HEK293 (cell line): ENCODE results near the gene EHD1.

Experiments
- CTCF ChIA-PET: fragments of 350-600 bp; formaldehyde crosslinking; extraction: SDS; loops from one replicate; lab custom pipeline; 2021; ENCODE audit warnings: antibody characterized with exemption; lab: Yijun Ruan, JAX
- POLR2A ChIA-PET: fragments of 300-600 bp; formaldehyde crosslinking; extraction: SDS; loops from one replicate; lab custom pipeline; 2020; ENCODE audit warnings: antibody characterized with exemption, inconsistent platforms; lab: Yijun Ruan, JAX
- H3K27ac ChIP-seq: fragments of 200-500 bp; sonication (Bioruptor generic); 2 replicates; pipeline ENCODE4 v1.5.1; 2014; ENCODE audit warnings: low read depth, low read length, control low read depth, inconsistent platforms; ENCODE audit errors: extremely low read depth
- H3K36me3 ChIP-seq, 2 experiments: fragments of 200-500 bp in 1 of 2; sonication (Bioruptor generic) in 1 of 2; 1 replicate in 1 of 2; 2 replicates in 1 of 2; pipeline ENCODE4 v1.5.1; 2014 to 2017; ENCODE audit warnings: inconsistent platforms in 2 of 2, low read length in 2 of 2; ENCODE audit not compliant: control insufficient read depth in 2 of 2, insufficient read depth in 1 of 2
- H3K4me1 ChIP-seq: fragments of 200-500 bp; sonication (Bioruptor generic); 2 replicates; pipeline ENCODE4 v1.5.1; 2014; ENCODE audit warnings: mild to moderate bottlenecking, low read length, inconsistent platforms; ENCODE audit not compliant: control insufficient read depth, insufficient read depth
- H3K4me3 ChIP-seq: 2 replicates; pipeline ENCODE4 v1.5.1; 2011; ENCODE audit warnings: low read depth, mild to moderate bottlenecking, control low read depth, low read length, moderate library complexity
- H3K9me3 ChIP-seq: fragments of 200-500 bp; sonication (Bioruptor generic); 2 replicates; pipeline ENCODE4 v1.5.1; 2014; ENCODE audit warnings: low read depth, low read length, inconsistent platforms; ENCODE audit not compliant: control insufficient read depth, insufficient read depth
- AEBP2 ChIP-seq: fragments of 450-650 bp; formaldehyde crosslinking; IDR thresholded peaks from 2 replicates; pipeline ENCODE4 v1.5.1; 2016; ENCODE audit warnings: missing biosample characterization, missing genetic modification characterization, borderline replicate concordance
- EGR2 ChIP-seq: fragments of 450-650 bp; formaldehyde crosslinking; IDR thresholded peaks from 2 replicates; pipeline ENCODE4 v1.5.1; 2016; ENCODE audit warnings: low read depth, missing biosample characterization, missing genetic modification characterization
- FEZF1 ChIP-seq: fragments of 450-650 bp; formaldehyde crosslinking; IDR thresholded peaks from 2 replicates; pipeline ENCODE4 v1.5.1; 2016; ENCODE audit warnings: missing biosample characterization, missing genetic modification characterization
- GLI2 ChIP-seq: fragments of 450-650 bp; formaldehyde crosslinking; IDR thresholded peaks from 2 replicates; pipeline ENCODE4; 2017; ENCODE audit warnings: missing biosample characterization, missing genetic modification characterization, low read depth, borderline replicate concordance
- HOXA7 ChIP-seq: sonication (generic); formaldehyde crosslinking; IDR thresholded peaks from 2 replicates; pipeline ENCODE4 v1.8.1; 2022; ENCODE audit warnings: missing genetic modification reagents, borderline replicate concordance
- KLF1 ChIP-seq: fragments of 450-650 bp; formaldehyde crosslinking; IDR thresholded peaks from 2 replicates; pipeline ENCODE4 v1.5.1; 2016; ENCODE audit warnings: missing biosample characterization, missing genetic modification characterization
- KLF16 ChIP-seq: fragments of 450-650 bp; formaldehyde crosslinking; IDR thresholded peaks from 2 replicates; pipeline ENCODE4 v1.5.1; 2017; ENCODE audit warnings: missing biosample characterization, missing genetic modification characterization
- SCRT1 ChIP-seq: fragments of 450-650 bp; formaldehyde crosslinking; IDR thresholded peaks from 2 replicates; pipeline ENCODE4 v1.5.1; 2016; ENCODE audit warnings: missing biosample characterization, missing genetic modification characterization, borderline replicate concordance
- SP3 ChIP-seq: fragments of 450-650 bp; formaldehyde crosslinking; IDR thresholded peaks from 2 replicates; pipeline ENCODE4 v1.5.1; 2016; ENCODE audit warnings: missing biosample characterization, missing genetic modification characterization
- TCF7L2 ChIP-seq: IDR thresholded peaks from 2 replicates; pipeline ENCODE4 v1.6.1; 2011; ENCODE audit warnings: low read depth, mild to moderate bottlenecking, inconsistent platforms, low read length, moderate library complexity, borderline replicate concordance
- ZFP69B ChIP-seq: fragments of 450-650 bp; formaldehyde crosslinking; IDR thresholded peaks from 2 replicates; pipeline ENCODE4 v1.5.1; 2016; ENCODE audit warnings: missing biosample characterization, missing genetic modification characterization
- ZNF112 ChIP-seq: fragments of 450-650 bp; formaldehyde crosslinking; IDR thresholded peaks from 2 replicates; pipeline ENCODE4 v1.5.0; 2017; ENCODE audit warnings: missing biosample characterization, missing genetic modification characterization
- ZNF121 ChIP-seq: fragments of 450-650 bp; formaldehyde crosslinking; IDR thresholded peaks from 2 replicates; pipeline ENCODE4 v1.5.1; 2016; ENCODE audit warnings: missing biosample characterization, missing genetic modification characterization
- ZNF19 ChIP-seq: fragments of 450-650 bp; formaldehyde crosslinking; IDR thresholded peaks from 2 replicates; pipeline ENCODE4; 2016; ENCODE audit warnings: missing biosample characterization, missing genetic modification characterization, low read depth
- ZNF23 ChIP-seq: fragments of 450-650 bp; formaldehyde crosslinking; IDR thresholded peaks from 2 replicates; pipeline ENCODE4 v1.5.1; 2016; ENCODE audit warnings: missing biosample characterization, missing genetic modification characterization, borderline replicate concordance
- ZNF292 ChIP-seq: fragments of 450-650 bp; formaldehyde crosslinking; IDR thresholded peaks from 2 replicates; pipeline ENCODE4 v1.5.1; 2016; ENCODE audit warnings: low read depth, missing biosample characterization, missing genetic modification characterization, borderline replicate concordance
- ZNF311 ChIP-seq: fragments of 450-650 bp; formaldehyde crosslinking; IDR thresholded peaks from 2 replicates; pipeline ENCODE4 v1.5.1; 2017; ENCODE audit warnings: missing biosample characterization, missing genetic modification characterization, borderline replicate concordance
- ZNF354C ChIP-seq: fragments of 450-650 bp; formaldehyde crosslinking; IDR thresholded peaks from 2 replicates; pipeline ENCODE4 v1.5.1; 2016; ENCODE audit warnings: missing biosample characterization, missing genetic modification characterization, low read depth, borderline replicate concordance
- ZNF362 ChIP-seq: fragments of 450-650 bp; formaldehyde crosslinking; IDR thresholded peaks from 2 replicates; pipeline ENCODE4 v1.5.1; 2016; ENCODE audit warnings: missing biosample characterization, missing genetic modification characterization
- ZNF473 ChIP-seq: fragments of 450-650 bp; formaldehyde crosslinking; IDR thresholded peaks from 2 replicates; pipeline ENCODE4 v1.5.1; 2017; ENCODE audit warnings: missing biosample characterization, missing genetic modification characterization
- ZNF548 ChIP-seq: fragments of 450-650 bp; formaldehyde crosslinking; IDR thresholded peaks from 2 replicates; pipeline ENCODE4 v1.5.1; 2016; ENCODE audit warnings: missing biosample characterization, missing genetic modification characterization
- ZNF600 ChIP-seq: fragments of 450-650 bp; formaldehyde crosslinking; IDR thresholded peaks from 2 replicates; pipeline ENCODE4 v1.5.1; 2016; ENCODE audit warnings: missing biosample characterization, missing genetic modification characterization
- ZNF626 ChIP-seq: fragments of 450-650 bp; sonication (Bioruptor Pico); formaldehyde crosslinking; IDR thresholded peaks from 2 replicates; pipeline ENCODE4 v1.5.1; 2018; ENCODE audit warnings: missing biosample characterization, missing genetic modification characterization, inconsistent platforms
- ZNF76 ChIP-seq: fragments of 450-650 bp; formaldehyde crosslinking; IDR thresholded peaks from 2 replicates; pipeline ENCODE4; 2016; ENCODE audit warnings: low read depth, missing biosample characterization, missing genetic modification characterization, borderline replicate concordance
- ZNF777 ChIP-seq: fragments of 450-650 bp; formaldehyde crosslinking; IDR thresholded peaks from 2 replicates; pipeline ENCODE4 v1.5.1; 2017; ENCODE audit warnings: missing biosample characterization, missing genetic modification characterization, borderline replicate concordance
- TF ChIP-seq, protein P1 (sequence below): fragments of 450-650 bp; formaldehyde crosslinking; IDR thresholded peaks from 2 replicates; pipeline ENCODE4 v1.5.0; 2017; ENCODE audit warnings: missing biosample characterization, missing genetic modification characterization, borderline replicate concordance
- TF ChIP-seq, protein P2 (sequence below): fragments of 450-650 bp; formaldehyde crosslinking; IDR thresholded peaks from 2 replicates; pipeline ENCODE4 v1.5.1; 2016; ENCODE audit warnings: missing biosample characterization, missing genetic modification characterization

EHD1 gene

DNA sequence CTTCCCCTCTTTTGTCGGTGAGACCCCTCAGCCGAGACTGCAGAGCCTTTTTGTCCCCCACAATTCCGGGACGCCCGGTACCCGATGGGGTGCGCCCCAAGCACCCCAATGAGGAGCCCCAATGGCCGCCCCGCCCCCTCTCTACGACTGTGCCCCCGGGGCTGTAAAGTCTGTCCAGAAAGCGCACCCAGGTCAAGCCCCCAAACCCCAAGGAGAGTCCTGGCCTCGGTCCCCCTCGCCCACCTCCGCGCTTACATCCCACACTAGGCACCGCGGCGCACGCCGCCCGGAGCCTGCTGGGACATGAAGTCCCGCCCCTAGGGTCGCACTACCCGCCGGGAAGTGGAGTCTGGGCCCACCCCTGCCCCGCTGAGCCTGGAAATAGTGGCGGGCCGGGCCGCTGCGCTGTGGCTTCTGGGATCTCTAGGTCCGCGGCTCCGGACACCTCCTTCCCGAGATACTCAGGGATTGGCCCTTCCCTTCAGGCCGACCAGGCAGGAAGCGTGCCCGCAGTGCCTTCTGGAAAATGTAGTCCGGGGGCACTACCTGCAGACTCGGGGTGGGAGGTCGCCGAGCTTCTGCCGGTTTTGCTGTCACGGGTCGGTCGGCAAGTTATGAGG lies 68.0 kb downstream of the EHD1 start, which contains the start of gene MEN1 (continued):
- TF ChIP-seq, protein P1, sequence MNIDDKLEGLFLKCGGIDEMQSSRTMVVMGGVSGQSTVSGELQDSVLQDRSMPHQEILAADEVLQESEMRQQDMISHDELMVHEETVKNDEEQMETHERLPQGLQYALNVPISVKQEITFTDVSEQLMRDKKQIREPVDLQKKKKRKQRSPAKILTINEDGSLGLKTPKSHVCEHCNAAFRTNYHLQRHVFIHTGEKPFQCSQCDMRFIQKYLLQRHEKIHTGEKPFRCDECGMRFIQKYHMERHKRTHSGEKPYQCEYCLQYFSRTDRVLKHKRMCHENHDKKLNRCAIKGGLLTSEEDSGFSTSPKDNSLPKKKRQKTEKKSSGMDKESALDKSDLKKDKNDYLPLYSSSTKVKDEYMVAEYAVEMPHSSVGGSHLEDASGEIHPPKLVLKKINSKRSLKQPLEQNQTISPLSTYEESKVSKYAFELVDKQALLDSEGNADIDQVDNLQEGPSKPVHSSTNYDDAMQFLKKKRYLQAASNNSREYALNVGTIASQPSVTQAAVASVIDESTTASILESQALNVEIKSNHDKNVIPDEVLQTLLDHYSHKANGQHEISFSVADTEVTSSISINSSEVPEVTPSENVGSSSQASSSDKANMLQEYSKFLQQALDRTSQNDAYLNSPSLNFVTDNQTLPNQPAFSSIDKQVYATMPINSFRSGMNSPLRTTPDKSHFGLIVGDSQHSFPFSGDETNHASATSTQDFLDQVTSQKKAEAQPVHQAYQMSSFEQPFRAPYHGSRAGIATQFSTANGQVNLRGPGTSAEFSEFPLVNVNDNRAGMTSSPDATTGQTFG (tag by site-specific recombination) = no peak
- TF ChIP-seq EGR2 (tag by site-specific recombination) = peak; percentile 70
- TF ChIP-seq SP3 = peak; percentile 76
- TF ChIP-seq KLF16 (tag by site-specific recombination) = peak; percentile 21; the same call in 1 of the 2 replicates
- TF ChIP-seq, all 188 proteins: peak for 29

GRCh38 chr11:64809781-64810241 lies 68.6 kb downstream of the EHD1 start:
- Histone ChIP-seq H3K4me3 (peak overlapping the region; percentile 75), H3K9me3 (no peaks in the 10 kb centered on the region), H3K4me1 (no peaks in the 10 kb centered on the region), H3K27ac (no peak overlapping the region; the same call in 1 of the 2 replicates), H3K36me3 (peaks cover 0 to 41% of the 10 kb centered on the region in 2 experiments; a peak in 2 of 3 replicates)
- ChIA-PET POLR2A (interaction anchor here (0.5 to 1.8 kb wide), 4 partner anchors 31 to 372 kb away, joined by 3 to 7 read pairs (median 3); partner anchors contain the start of genes CAPN1, CDC42BPG and SF1), CTCF (interaction anchor here (0.5 to 1.7 kb wide), 6 partner anchors 8 to 274 kb away, joined by 3 to 8 read pairs (median 4); partner anchors contain the start of genes CDCA5 and ZFPL1)
- TF ChIP-seq KLF16 (tag by site-specific recombination) (no peak), ZNF548 (no peak), ZNF777 (tag by site-specific recombination) (no peak), ZFP69B (tag by site-specific recombination) (no peak), ZNF19 (no peak), ZNF76 (tag by site-specific recombination) (no peak), ZNF473 (tag by site-specific recombination) (no peak), ZNF626 (tag by site-specific recombination) (no peak), AEBP2 (tag by site-specific recombination) (no peak), ZNF600 (peak; percentile 36; the same call in 1 of the 2 replicates), HOXA7 (no peak), ZNF23 (tag by site-specific recombination) (no peak), EGR2 (tag by site-specific recombination) (0 out of 2 replicates have a peak, but pooled peaks have one; percentile 7), KLF1 (tag by site-specific recombination) (peak; percentile 72), ZNF121 (tag by site-specific recombination) (no peak), ZNF112 (no peak), ZNF362 (tag by site-specific recombination) (no peak), GLI2 (no peak), ZNF311 (no peak), TCF7L2 (no peak), SP3 (peak; percentile 67), ZNF292 (tag by site-specific recombination) (no peak), ZNF354C (tag by site-specific recombination) (no peak), FEZF1 (tag by site-specific recombination) (no peak), SCRT1 (no peak)
- TF ChIP-seq, protein P2, sequence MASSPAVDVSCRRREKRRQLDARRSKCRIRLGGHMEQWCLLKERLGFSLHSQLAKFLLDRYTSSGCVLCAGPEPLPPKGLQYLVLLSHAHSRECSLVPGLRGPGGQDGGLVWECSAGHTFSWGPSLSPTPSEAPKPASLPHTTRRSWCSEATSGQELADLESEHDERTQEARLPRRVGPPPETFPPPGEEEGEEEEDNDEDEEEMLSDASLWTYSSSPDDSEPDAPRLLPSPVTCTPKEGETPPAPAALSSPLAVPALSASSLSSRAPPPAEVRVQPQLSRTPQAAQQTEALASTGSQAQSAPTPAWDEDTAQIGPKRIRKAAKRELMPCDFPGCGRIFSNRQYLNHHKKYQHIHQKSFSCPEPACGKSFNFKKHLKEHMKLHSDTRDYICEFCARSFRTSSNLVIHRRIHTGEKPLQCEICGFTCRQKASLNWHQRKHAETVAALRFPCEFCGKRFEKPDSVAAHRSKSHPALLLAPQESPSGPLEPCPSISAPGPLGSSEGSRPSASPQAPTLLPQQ (tag by site-specific recombination) = peak; percentile 35; the same call in 1 of the 2 replicates
